HCT116 (cell line): ENCODE data around the gene COL20A1. TPM values are rescaled to one million over a fixed set of nuclear protein-coding genes. Genes with fewer than 3 reads are reported as not detected.

Source experiments
- ATAC-seq: fragments of 200-7000 bp; cut with Tn5 transposase; 2 replicates; pipeline ENCODE4 v1.9.1; 2020; ENCODE audit warnings: mild to moderate bottlenecking, moderate library complexity
- BruUV-seq: library from RNA; stranded (reverse); fragments of 400-500 nt; replicated peaks from 2 replicates; lab custom pipeline; 2021; lab: Mats Ljungman, UMichigan
- CTCF ChIA-PET: fragments of 300-600 bp; sonication (Branson Sonifier 250); formaldehyde crosslinking; loops from one replicate; lab custom pipeline; 2021; ENCODE audit warnings: antibody characterized with exemption; lab: Charles Lee
- POLR2A ChIA-PET: fragments of 300-600, 350-600 bp; sonication (Branson Sonifier 250); formaldehyde crosslinking; loops from one replicate; lab custom pipeline; 2021; ENCODE audit warnings: antibody characterized with exemption; lab: Charles Lee
- RAD21 ChIA-PET, 2 experiments: fragments of 300-600 bp; sonication (Branson Sonifier 250); formaldehyde crosslinking; loops; one replicate each; lab custom pipeline; 2023; ENCODE audit warnings: low total read pairs in 2 of 2; ENCODE audit not compliant: uncharacterized antibody in 2 of 2, unreplicated experiment in 2 of 2, low non-redundant PET in 1 of 2; lab: Charles Lee
- DNase-seq: peaks from one replicate; pipeline ENCODE4 v3.0.0-alpha.2; 2010; ENCODE audit warnings: low read depth, low spot score
- H2AFZ ChIP-seq: fragments of 200-600 bp; shearing (Covaris generic), sonication (generic); 2 replicates; pipeline ENCODE4 v1.6.1; 2017; ENCODE audit warnings: low read depth, mixed run types, mixed read lengths, antibody characterized with exemption, low read length; ENCODE audit not compliant: poor library complexity, severe bottlenecking
- H3K27ac ChIP-seq: 2 replicates; pipeline ENCODE4 v1.5.1; 2012; ENCODE audit warnings: low read depth, low read length
- H3K27me3 ChIP-seq: fragments of 200-600 bp; sonication (generic); 2 replicates; pipeline ENCODE4 v1.6.1; 2016; ENCODE audit warnings: mixed run types, low read length, mixed read lengths; ENCODE audit not compliant: insufficient read depth
- H3K36me3 ChIP-seq, 2 experiments: fragments of 200-500 bp in 1 of 2; fragments of 200-600 bp in 1 of 2; sonication (Bioruptor generic) in 1 of 2; sonication (generic) in 1 of 2; 2 replicates each; pipeline versions ENCODE4 v1.5.1 to v1.6.1; 2014 to 2016; ENCODE audit warnings: low read length in 2 of 2, inconsistent platforms in 1 of 2, mixed read lengths in 1 of 2, mixed run types in 1 of 2; ENCODE audit not compliant: insufficient read depth in 2 of 2, control insufficient read depth in 1 of 2
- H3K4me1 ChIP-seq, 2 experiments: fragments of 200-600 bp in 1 of 2; sonication (generic) in 1 of 2; 2 replicates each; pipeline versions ENCODE4 v1.5.1 to v1.6.1; 2012 to 2017; ENCODE audit warnings: low read length in 2 of 2, inconsistent platforms in 1 of 2, mild to moderate bottlenecking in 1 of 2, mixed read lengths in 1 of 2, mixed run types in 1 of 2, moderate library complexity in 1 of 2; ENCODE audit not compliant: insufficient read depth in 2 of 2, control insufficient read depth in 1 of 2
- H3K4me2 ChIP-seq: fragments of 200-600 bp; sonication (generic); 2 replicates; pipeline ENCODE4 v1.6.1; 2017; ENCODE audit warnings: mixed run types, low read length, mixed read lengths
- H3K4me3 ChIP-seq, 2 experiments: fragments of 200-600 bp in 1 of 2; sonication (generic) in 1 of 2; replicated peaks in 1 of 2; 2 replicates each; pipeline ENCODE4 v1.5.1; 2011 to 2016; ENCODE audit warnings: low read length in 2 of 2, control low read depth in 1 of 2, low read depth in 1 of 2, mild to moderate bottlenecking in 1 of 2, mixed read lengths in 1 of 2, mixed run types in 1 of 2
- H3K79me2 ChIP-seq: fragments of 200-600 bp; sonication (generic); 2 replicates; pipeline ENCODE4 v1.6.1; 2017; ENCODE audit warnings: mild to moderate bottlenecking, mixed run types, low read length, moderate library complexity, mixed read lengths; ENCODE audit not compliant: insufficient read depth
- H3K9ac ChIP-seq: fragments of 200-600 bp; sonication (generic); 2 replicates; pipeline ENCODE4 v1.6.1; 2016; ENCODE audit warnings: low read length, mixed read lengths
- H3K9me2 ChIP-seq: fragments of 200-600 bp; sonication (generic), shearing (Covaris generic); 2 replicates; pipeline ENCODE4 v1.6.1; 2017; ENCODE audit warnings: mixed run types, mild to moderate bottlenecking, moderate library complexity; ENCODE audit not compliant: insufficient read depth
- H3K9me3 ChIP-seq, 2 experiments: fragments of 200-500 bp in 1 of 2; fragments of 200-600 bp in 1 of 2; sonication (Bioruptor generic) in 1 of 2; sonication (generic) in 1 of 2; 2 replicates each; pipeline ENCODE4 v1.6.1; 2014 to 2017; ENCODE audit warnings: low read length in 2 of 2, mixed read lengths in 2 of 2, inconsistent platforms in 1 of 2, low read depth in 1 of 2, mild to moderate bottlenecking in 1 of 2, mixed run types in 1 of 2, moderate library complexity in 1 of 2; ENCODE audit not compliant: control insufficient read depth in 1 of 2, insufficient read depth in 1 of 2
- H4K20me1 ChIP-seq: fragments of 200-600 bp; sonication (generic), shearing (Covaris generic); 2 replicates; pipeline ENCODE4 v1.6.1; 2017; ENCODE audit warnings: mixed run types, mild to moderate bottlenecking, moderate library complexity; ENCODE audit not compliant: insufficient read depth
- CBX3 ChIP-seq: IDR thresholded peaks from 2 replicates; pipeline ENCODE4 v1.6.1; 2012; ENCODE audit warnings: low read depth
- CEBPB ChIP-seq: IDR thresholded peaks from 2 replicates; pipeline ENCODE4 v1.6.1; 2012; ENCODE audit warnings: low read depth
- EGR1 ChIP-seq: IDR thresholded peaks from 2 replicates; pipeline ENCODE4 v1.6.1; 2012; ENCODE audit warnings: low read depth
- EZH2phosphoT487 ChIP-seq: fragments of 200-600 bp; IDR thresholded peaks from 2 replicates; pipeline ENCODE4 v1.6.1; 2018; ENCODE audit warnings: antibody characterized with exemption, borderline replicate concordance
- RAD21 ChIP-seq: IDR thresholded peaks from 2 replicates; pipeline ENCODE4 v1.6.1; 2012; ENCODE audit warnings: low read depth, mild to moderate bottlenecking
- SIN3A ChIP-seq: IDR thresholded peaks from 2 replicates; pipeline ENCODE4 v1.6.1; 2012; ENCODE audit warnings: low read depth
- SP1 ChIP-seq: IDR thresholded peaks from 2 replicates; pipeline ENCODE4 v1.6.1; 2012; ENCODE audit warnings: low read depth
- SRF ChIP-seq: IDR thresholded peaks from 2 replicates; pipeline ENCODE4 v1.6.1; 2012; ENCODE audit warnings: low read depth
- YY1 ChIP-seq: IDR thresholded peaks from 2 replicates; pipeline ENCODE4 v1.6.1; 2011; ENCODE audit warnings: low read length, low read depth, moderate library complexity, mild to moderate bottlenecking; ENCODE audit not compliant: insufficient replicate concordance; ENCODE audit errors: extremely low read depth
- ZNF274 ChIP-seq: fragments of 200-500 bp; sonication (Bioruptor generic); IDR thresholded peaks from 2 replicates; pipeline ENCODE4 v1.6.1; 2014; ENCODE audit warnings: mild to moderate bottlenecking, low read depth, low read length, inconsistent platforms
- intact Hi-C: fragments of 100-400 bp; cut with micrococcal nuclease; formaldehyde crosslinking; loops from 2 replicates; pipeline ENCODE4 v1.10.0; 2022
- total RNA-seq: library from RNA; stranded (reverse); gene quantifications from one replicate; pipeline ENCODE4 v1.2.1, GENCODE V29; 2021; ENCODE audit not compliant: unreplicated experiment
- TF ChIP-seq, protein P1 (sequence below): IDR thresholded peaks from 2 replicates; pipeline ENCODE4 v1.6.1; 2012
- TF ChIP-seq, protein P2 (sequence below), 3 experiments: fragments of 200-600 bp in 1 of 3; sonication (generic) in 1 of 3; IDR thresholded peaks in 2 of 3; conservative IDR thresholded peaks in 1 of 3; 2 replicates each; pipeline ENCODE4 v1.5.1; 2012 to 2017; ENCODE audit warnings: low read depth in 2 of 3, low read length in 2 of 3, antibody characterized with exemption in 1 of 3, borderline replicate concordance in 1 of 3, control low read depth in 1 of 3, mild to moderate bottlenecking in 1 of 3, mixed read lengths in 1 of 3, mixed run types in 1 of 3, moderate library complexity in 1 of 3; ENCODE audit not compliant: insufficient read depth in 1 of 3
- TF ChIP-seq, protein P3 (sequence below): IDR thresholded peaks from 2 replicates; pipeline ENCODE4 v1.6.1; 2012

Gene COL20A1
- total RNA-seq, 1 experiment from 2014 or later, result 0.34 TPM

- H3K9ac ChIP-seq, result no peak overlapping the region
- intact Hi-C loops, result no loop called here
- no peaks in the 10 kb centered on the region for H3K4me1 ChIP-seq
- no peak overlapping the region for H2AFZ ChIP-seq
- no peak for DNase-seq
- H4K20me1 ChIP-seq, result no peaks in the 10 kb centered on the region
- H3K79me2 ChIP-seq, result no peaks in the 10 kb centered on the region
- H3K27me3 ChIP-seq, result peaks cover 20% of the 10 kb centered on the region
- no peaks in the 10 kb centered on the region for H3K9me2 ChIP-seq
- H3K4me3 ChIP-seq, result no peak overlapping the region
- no peaks in the 10 kb centered on the region for H3K36me3 ChIP-seq
- H3K27ac ChIP-seq, result no peak overlapping the region
- POLR2A ChIA-PET, result no interaction called here
- H3K4me2 ChIP-seq, result no peak overlapping the region
- RAD21 ChIA-PET, result no interaction called here
- ATAC-seq, result no peak
- BruUV-seq, result no TSS peak
- peaks cover 3 to 4% of the 10 kb centered on the region in 2 experiments; a peak in 1 of 4 replicates for H3K9me3 ChIP-seq
- no peak for TF ChIP-seq EZH2phosphoT487
- TF ChIP-seq CEBPB, result no peak
- TF ChIP-seq, protein P1, sequence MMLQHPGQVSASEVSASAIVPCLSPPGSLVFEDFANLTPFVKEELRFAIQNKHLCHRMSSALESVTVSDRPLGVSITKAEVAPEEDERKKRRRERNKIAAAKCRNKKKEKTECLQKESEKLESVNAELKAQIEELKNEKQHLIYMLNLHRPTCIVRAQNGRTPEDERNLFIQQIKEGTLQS, result no peak
- no peak for TF ChIP-seq RAD21
- TF ChIP-seq CBX3, result no peak
- CTCF ChIA-PET, result no interaction called here
These were observed 43.3 kb downstream of the COL20A1 start for GRCh38 chr20:63336232-63336752.

GRCh38 chr20:63337786-63338420, 44.9 kb downstream of the COL20A1 start:
- no TSS peak for BruUV-seq

More at GRCh38 chr20:63337786-63338420, 44.9 kb downstream of the COL20A1 start:
- TF ChIP-seq SRF (no peak), YY1 (no peak), SP1 (no peak), SIN3A (no peak), EGR1 (no peak), EZH2phosphoT487 (no peak), ZNF274 (no peak)
- TF ChIP-seq, protein P2, sequence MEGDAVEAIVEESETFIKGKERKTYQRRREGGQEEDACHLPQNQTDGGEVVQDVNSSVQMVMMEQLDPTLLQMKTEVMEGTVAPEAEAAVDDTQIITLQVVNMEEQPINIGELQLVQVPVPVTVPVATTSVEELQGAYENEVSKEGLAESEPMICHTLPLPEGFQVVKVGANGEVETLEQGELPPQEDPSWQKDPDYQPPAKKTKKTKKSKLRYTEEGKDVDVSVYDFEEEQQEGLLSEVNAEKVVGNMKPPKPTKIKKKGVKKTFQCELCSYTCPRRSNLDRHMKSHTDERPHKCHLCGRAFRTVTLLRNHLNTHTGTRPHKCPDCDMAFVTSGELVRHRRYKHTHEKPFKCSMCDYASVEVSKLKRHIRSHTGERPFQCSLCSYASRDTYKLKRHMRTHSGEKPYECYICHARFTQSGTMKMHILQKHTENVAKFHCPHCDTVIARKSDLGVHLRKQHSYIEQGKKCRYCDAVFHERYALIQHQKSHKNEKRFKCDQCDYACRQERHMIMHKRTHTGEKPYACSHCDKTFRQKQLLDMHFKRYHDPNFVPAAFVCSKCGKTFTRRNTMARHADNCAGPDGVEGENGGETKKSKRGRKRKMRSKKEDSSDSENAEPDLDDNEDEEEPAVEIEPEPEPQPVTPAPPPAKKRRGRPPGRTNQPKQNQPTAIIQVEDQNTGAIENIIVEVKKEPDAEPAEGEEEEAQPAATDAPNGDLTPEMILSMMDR (IDR thresholded peaks at IDR 0.05 in 2 of 3, conservative IDR thresholded peaks at IDR 0.05 in 1 of 3; ENCODE audit: borderline replicate concordance in 1 of 3, insufficient read depth in 1 of 3, low read depth in 2 of 3, low read length in 2 of 3), result no peak
- TF ChIP-seq, protein P3, sequence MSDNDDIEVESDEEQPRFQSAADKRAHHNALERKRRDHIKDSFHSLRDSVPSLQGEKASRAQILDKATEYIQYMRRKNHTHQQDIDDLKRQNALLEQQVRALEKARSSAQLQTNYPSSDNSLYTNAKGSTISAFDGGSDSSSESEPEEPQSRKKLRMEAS, result no peak
- TF ChIP-seq, all 23 proteins: peak for 0
- no peaks in the 10 kb centered on the region for H3K9me3 ChIP-seq
- H3K79me2 ChIP-seq, result no peaks in the 10 kb centered on the region
- H3K4me3 ChIP-seq, result no peak overlapping the region
- H3K9ac ChIP-seq, result no peak overlapping the region
- H2AFZ ChIP-seq, result no peak overlapping the region
- ChIA-PET CTCF (no interaction called here), RAD21 (no interaction called here), POLR2A (no interaction called here)
- no peaks in the 10 kb centered on the region for H3K9me2 ChIP-seq
- H3K27ac ChIP-seq, result no peak overlapping the region
- DNase-seq (no peak), ATAC-seq (no peak)
- H3K36me3 ChIP-seq, result no peaks in the 10 kb centered on the region
- H3K27me3 ChIP-seq, result peaks cover 23% of the 10 kb centered on the region
- intact Hi-C loops, result no loop called here
- no peak overlapping the region for H3K4me2 ChIP-seq
- H3K4me1 ChIP-seq, result no peaks in the 10 kb centered on the region
- no peaks in the 10 kb centered on the region for H4K20me1 ChIP-seq
